ENCODE measurements around the gene ZFAND2A. TPM values are rescaled to one million over a fixed set of nuclear protein-coding genes. Genes with fewer than 3 reads are reported as not detected.
"Not testable (repeated sequence)": the region's sequence is repeated elsewhere in the genome, so short reads cannot be mapped to it uniquely, and the experiment has no call there.

ZFAND2A gene
- total and polyA plus RNA-seq, 2 donors (not counting 3 experiments of a cell fraction or from before 2014, with no cell fraction given) = 31.8 to 40.6 TPM

DNA sequence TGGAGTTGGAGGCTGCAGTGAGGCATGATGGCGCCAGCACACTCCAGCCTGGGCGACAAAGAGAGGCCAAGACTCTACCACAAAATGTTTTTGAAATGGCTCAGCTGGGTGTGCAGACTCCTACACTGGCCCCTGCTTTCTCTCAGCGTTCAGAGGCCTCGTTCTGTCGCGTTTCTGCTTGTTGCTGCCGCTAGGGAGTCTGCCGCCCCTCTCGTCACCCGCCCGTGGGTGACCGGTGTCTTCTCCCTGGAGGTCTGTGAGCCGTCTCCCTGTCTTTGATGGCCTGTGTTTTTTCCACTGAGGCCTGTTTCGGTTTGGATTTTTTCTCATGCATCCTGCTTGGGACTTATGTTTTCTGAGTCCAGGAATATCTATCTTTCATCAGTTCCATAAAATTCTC lies 49.1 kb upstream of the ZFAND2A start:
- Histone ChIP-seq H3K4me2 (ENCODE audit: insufficient read depth, low read length) (no peak overlapping the region), H3K4me3 (replicated peaks in 1 of 3; ENCODE audit: insufficient read depth in 1 of 3, low read depth in 1 of 3, low read length in 3 of 3) (no peak overlapping the region), H3K9me1 (replicated peaks; ENCODE audit: control insufficient read depth, extremely low read depth, insufficient read depth, low read length) (no peaks in the 10 kb centered on the region), H2AFZ (ENCODE audit: low read depth, low read length) (no peak overlapping the region), H4K20me1 (replicated peaks; ENCODE audit: control insufficient read depth, extremely low read depth, insufficient read depth, low read length) (no peaks in the 10 kb centered on the region), H3K79me2 (ENCODE audit: control insufficient read depth, insufficient read depth, low read length) (no peaks in the 10 kb centered on the region), H3K4me1 (ENCODE audit: control insufficient read depth, extremely low read depth, insufficient read depth, low read length) (no peaks in the 10 kb centered on the region), H3K27me3 (ENCODE audit: control insufficient read depth in 2 of 2, insufficient read depth in 2 of 2, low read length in 2 of 2) (peaks cover 29 to 31% of the 10 kb centered on the region in 2 experiments), H3K36me3 (ENCODE audit: control insufficient read depth in 2 of 2, extremely low read depth in 1 of 2, insufficient read depth in 2 of 2, low read length in 2 of 2) (no peaks in the 10 kb centered on the region), H3K27ac (ENCODE audit: insufficient read depth, low read depth, low read length) (no peak overlapping the region), H3K9ac (replicated peaks; ENCODE audit: extremely low read depth, insufficient read depth, low read length) (no peak overlapping the region), H3K9me3 (replicated peaks; ENCODE audit: control insufficient read depth, insufficient read depth, low read length) (no peaks in the 10 kb centered on the region)
- POLR2A ChIA-PET = no interaction called here
- FAIRE-seq = no peak
- TF ChIP-seq MYC (IDR thresholded peaks at IDR 0.05; ENCODE audit: low read depth, low read length) (no peak), CTCF (IDR thresholded peaks at IDR 0.05; ENCODE audit: extremely low read depth in 1 of 2, insufficient read depth in 1 of 2, low read depth in 1 of 2, low read length in 2 of 2) (no peak), POLR2A (IDR thresholded peaks at IDR 0.05; ENCODE audit: low read depth, low read length) (no peak), JUN (IDR thresholded peaks at IDR 0.05; ENCODE audit: borderline replicate concordance, insufficient read depth, insufficient read length, low read depth) (no peak)
- TF ChIP-seq, protein P1, sequence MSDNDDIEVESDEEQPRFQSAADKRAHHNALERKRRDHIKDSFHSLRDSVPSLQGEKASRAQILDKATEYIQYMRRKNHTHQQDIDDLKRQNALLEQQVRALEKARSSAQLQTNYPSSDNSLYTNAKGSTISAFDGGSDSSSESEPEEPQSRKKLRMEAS (IDR thresholded peaks at IDR 0.05; ENCODE audit: insufficient read depth, insufficient read length) = no peak
- intact Hi-C loops (cut with micrococcal nuclease) (no loop called here), dilution Hi-C loops (cut with MboI; ENCODE audit: extremely low pct_ligation_motif_present, low sequenced_read_pairs) (no loop called here)
- no TSS peak for BruUV-seq (replicated peaks)
- DNase-seq (ENCODE audit: low read depth, low spot score) = no peak
- CTCF ChIA-PET = interaction anchor here (2.0 kb wide), 1 partner anchor 11 kb away, joined by 5 read pairs; no protein-coding TSS in a partner anchor

GRCh38 chr7:1205742-1206141 lies 45.7 kb upstream of the ZFAND2A start:
- H3K9me1 ChIP-seq (replicated peaks; ENCODE audit: control insufficient read depth, extremely low read depth, insufficient read depth, low read length); H3K27ac ChIP-seq (ENCODE audit: insufficient read depth, low read depth, low read length); BruUV-seq (replicated peaks); H3K4me3 ChIP-seq (replicated peaks in 1 of 3; ENCODE audit: insufficient read depth in 1 of 3, low read depth in 1 of 3, low read length in 3 of 3); POLR2A ChIA-PET; H3K9me3 ChIP-seq (replicated peaks; ENCODE audit: control insufficient read depth, insufficient read depth, low read length); dilution Hi-C loops (cut with MboI; ENCODE audit: extremely low pct_ligation_motif_present, low sequenced_read_pairs); H2AFZ ChIP-seq (ENCODE audit: low read depth, low read length); H3K9ac ChIP-seq (replicated peaks; ENCODE audit: extremely low read depth, insufficient read depth, low read length); H4K20me1 ChIP-seq (replicated peaks; ENCODE audit: control insufficient read depth, extremely low read depth, insufficient read depth, low read length); H3K4me1 ChIP-seq (ENCODE audit: control insufficient read depth, extremely low read depth, insufficient read depth, low read length); DNase-seq (ENCODE audit: low read depth, low spot score); H3K36me3 ChIP-seq (ENCODE audit: control insufficient read depth in 2 of 2, extremely low read depth in 1 of 2, insufficient read depth in 2 of 2, low read length in 2 of 2); H3K79me2 ChIP-seq (ENCODE audit: control insufficient read depth, insufficient read depth, low read length); FAIRE-seq; H3K4me2 ChIP-seq (ENCODE audit: insufficient read depth, low read length); intact Hi-C loops (cut with micrococcal nuclease): not testable (repeated sequence)
- peaks cover 14% of the 10 kb centered on the region in 2 experiments for H3K27me3 ChIP-seq (ENCODE audit: control insufficient read depth in 2 of 2, insufficient read depth in 2 of 2, low read length in 2 of 2)
- CTCF ChIA-PET = interaction anchor here (1.2 to 1.8 kb wide), 4 partner anchors 9 to 227 kb away, joined by 3 to 7 read pairs (median 5); no protein-coding TSS in a partner anchor
